H4 (cell line): ENCODE data around the gene UBAP1. TPM values are rescaled to one million over a fixed set of nuclear protein-coding genes. Genes with fewer than 3 reads are reported as not detected.
"Not testable (repeated sequence)": the region's sequence is repeated elsewhere in the genome, so short reads cannot be mapped to it uniquely, and the experiment has no call there.

Experiments used
- DNase-seq: peaks from one replicate; pipeline ENCODE4 v3.0.0-alpha.2; 2015; ENCODE audit warnings: low spot score
- total RNA-seq: library from RNA; depleted of rRNA; stranded (reverse); fragments of >200 nt; shearing (Covaris generic); gene quantifications from 2 replicates; pipeline ENCODE4 v1.2.3, GENCODE V29; 2014; rRNA removed

The UBAP1 gene
- 32.8 and 43.4 TPM in 2 replicates for total RNA-seq

- DNase-seq: peak; percentile 99
Observed at GRCh38 chr9:34178436-34179212, at the start of gene UBAP1. Gene UBAP1 (plus strand): TSS chr9:34179043. CDS start chr9:34220915, 41,872 bp downstream.

- no peak for DNase-seq
Observed at GRCh38 chr9:34131571-34131970, 47.3 kb upstream of the UBAP1 start.

- no peak for DNase-seq
Observed at GRCh38 chr9:34133436-34133949, 45.4 kb upstream of the UBAP1 start.

GRCh38 chr9:34134521-34134920, 44.3 kb upstream of the UBAP1 start:
- no peak for DNase-seq

DNA sequence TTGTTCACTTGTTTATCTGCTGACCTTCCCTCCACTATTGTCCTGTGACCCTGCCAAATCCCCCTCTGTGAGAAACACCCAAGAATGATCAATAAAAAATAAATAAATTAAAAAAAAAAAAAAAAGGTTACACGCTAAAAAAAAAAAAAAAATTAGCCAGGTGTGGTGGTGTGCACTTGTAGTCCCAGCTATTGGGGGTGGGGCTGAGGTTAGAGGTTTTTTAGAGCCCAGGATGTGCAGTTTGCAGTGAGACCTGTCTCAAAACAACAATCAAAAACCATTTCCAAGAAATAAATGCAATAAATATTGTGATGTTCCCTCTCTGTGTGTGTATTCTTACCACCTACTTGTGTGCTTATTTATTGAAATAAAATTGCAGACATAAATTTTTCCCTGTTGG, 40.2 kb upstream of the UBAP1 start:
- not testable (repeated sequence) for DNase-seq

DNA sequence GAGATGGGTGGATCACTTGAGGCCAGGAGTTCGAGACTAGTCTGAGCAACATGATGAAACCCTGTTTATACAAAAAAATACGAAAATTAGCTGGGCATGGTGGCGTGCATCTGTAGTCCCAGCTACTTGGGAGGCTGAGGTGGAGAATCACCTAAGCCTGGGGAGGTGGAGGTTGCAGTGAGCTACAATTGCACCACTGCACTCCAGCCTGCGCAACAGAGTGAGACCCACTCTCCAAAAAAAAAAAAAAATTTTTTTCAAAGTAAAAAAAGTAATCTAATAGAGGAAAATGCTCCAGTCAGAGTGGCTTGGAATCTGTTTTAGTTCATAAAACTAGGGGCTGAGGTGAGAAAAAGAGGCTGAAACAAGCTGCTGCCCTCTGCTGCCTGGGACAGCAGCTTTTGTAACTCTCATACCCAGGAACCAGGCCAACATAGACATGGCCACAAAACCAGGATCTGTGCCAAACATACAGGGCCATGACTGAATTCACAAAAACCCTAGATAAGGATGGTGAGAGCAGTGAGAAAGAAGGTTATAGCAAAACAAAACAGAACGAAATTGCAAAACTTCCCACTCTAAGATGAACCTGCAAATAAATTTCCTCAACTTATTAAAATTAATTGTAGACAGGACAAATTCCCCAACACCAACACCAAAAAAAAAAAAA, 39.2 kb upstream of the UBAP1 start:
- DNase-seq: peak; percentile 95

DNA sequence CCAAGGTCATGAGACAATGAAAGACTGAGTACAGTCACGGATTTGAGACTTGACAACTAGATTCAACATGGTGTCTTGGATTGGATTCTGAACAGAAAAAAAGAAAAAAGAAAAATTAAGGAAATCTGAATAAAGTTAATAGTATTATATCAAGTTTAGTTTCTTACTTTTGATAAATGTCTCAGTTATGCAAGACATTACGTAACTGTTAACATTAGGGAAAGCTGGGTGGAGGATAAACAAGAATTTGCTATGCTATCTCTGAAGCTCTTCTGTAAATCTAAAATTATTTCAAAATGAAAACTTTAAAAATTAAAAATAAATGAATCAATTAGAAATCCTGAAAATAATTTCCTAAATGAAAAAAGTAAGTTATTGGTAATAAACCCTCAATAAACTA, 38.0 kb upstream of the UBAP1 start:
- DNase-seq: no peak

- DNase-seq: no peak
Observed at GRCh38 chr9:34143116-34143515, 35.7 kb upstream of the UBAP1 start.

- DNase-seq: peak; percentile 36
Observed at GRCh38 chr9:34145165-34145564, 33.7 kb upstream of the UBAP1 start.

DNA sequence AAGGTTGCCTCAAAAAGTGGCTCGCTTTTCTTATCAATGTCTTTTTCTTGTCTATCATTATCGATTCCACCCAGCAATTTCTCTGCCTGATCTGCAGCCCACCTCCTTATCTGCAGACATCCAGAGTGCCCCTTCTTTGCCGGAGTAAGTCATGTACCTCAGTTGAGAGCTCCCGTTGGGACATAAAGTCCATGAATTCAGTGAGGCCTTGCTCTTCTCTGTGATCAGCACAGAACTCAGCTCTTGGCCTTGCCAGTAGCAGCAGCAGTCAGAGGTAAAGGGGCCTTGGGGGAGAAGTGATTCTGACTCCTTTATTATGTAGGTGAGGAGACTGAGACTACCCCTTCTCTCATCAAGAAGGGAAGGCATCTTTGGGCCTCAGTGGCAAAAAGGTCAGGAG, 27.4 kb upstream of the UBAP1 start:
- DNase-seq: no peak

GRCh38 chr9:34154057-34154456, 24.8 kb upstream of the UBAP1 start:
- no peak for DNase-seq

GRCh38 chr9:34157318-34157717, 21.5 kb upstream of the UBAP1 start:
- DNase-seq: no peak

- no peak for DNase-seq
Observed at GRCh38 chr9:34157898-34158297, 20.9 kb upstream of the UBAP1 start.

GRCh38 chr9:34158362-34158869, 20.4 kb upstream of the UBAP1 start:
- peak; percentile 99 for DNase-seq

DNA sequence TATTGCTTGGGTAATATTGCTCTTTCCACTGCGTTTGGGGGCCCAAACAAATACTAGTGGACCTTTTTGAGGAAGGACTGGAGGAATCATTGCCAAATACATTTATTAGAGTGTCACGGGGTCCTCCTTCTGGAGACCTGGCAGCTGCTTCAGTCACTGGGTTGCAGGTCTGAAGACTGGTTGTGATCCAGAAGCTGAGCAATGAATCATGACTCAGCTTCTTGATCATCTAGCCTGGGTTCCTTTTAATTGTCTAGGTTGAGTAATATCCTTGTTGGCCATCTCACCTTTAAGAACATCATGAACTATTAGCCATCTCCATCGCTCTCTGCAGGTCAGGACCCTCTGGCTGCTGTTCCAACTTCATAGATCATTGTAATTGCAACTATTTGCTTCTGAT, 15.4 kb upstream of the UBAP1 start:
- no peak for DNase-seq

DNA sequence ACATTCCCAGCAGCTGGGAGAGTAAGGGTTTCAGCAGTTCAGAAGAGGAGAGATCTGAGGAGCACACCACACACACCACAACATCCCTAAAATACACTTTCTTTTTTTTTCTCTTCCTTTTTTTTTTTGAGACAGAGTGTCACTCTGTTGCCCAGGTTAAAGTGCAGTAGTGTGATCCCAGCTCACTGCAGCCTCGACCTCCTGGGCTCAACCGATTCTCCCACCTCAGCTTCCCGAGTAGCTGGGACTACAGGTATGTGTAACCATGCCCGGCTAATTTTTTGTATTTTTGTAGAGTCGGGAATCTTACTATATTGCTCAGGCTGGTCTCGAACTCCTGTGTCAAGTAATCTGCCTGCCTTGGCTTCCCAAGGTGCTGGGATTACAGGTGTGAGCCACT, 9.7 kb upstream of the UBAP1 start:
- no peak for DNase-seq

- no peak for DNase-seq
Observed at GRCh38 chr9:34170237-34170991, 8.4 kb upstream of the UBAP1 start.

DNA sequence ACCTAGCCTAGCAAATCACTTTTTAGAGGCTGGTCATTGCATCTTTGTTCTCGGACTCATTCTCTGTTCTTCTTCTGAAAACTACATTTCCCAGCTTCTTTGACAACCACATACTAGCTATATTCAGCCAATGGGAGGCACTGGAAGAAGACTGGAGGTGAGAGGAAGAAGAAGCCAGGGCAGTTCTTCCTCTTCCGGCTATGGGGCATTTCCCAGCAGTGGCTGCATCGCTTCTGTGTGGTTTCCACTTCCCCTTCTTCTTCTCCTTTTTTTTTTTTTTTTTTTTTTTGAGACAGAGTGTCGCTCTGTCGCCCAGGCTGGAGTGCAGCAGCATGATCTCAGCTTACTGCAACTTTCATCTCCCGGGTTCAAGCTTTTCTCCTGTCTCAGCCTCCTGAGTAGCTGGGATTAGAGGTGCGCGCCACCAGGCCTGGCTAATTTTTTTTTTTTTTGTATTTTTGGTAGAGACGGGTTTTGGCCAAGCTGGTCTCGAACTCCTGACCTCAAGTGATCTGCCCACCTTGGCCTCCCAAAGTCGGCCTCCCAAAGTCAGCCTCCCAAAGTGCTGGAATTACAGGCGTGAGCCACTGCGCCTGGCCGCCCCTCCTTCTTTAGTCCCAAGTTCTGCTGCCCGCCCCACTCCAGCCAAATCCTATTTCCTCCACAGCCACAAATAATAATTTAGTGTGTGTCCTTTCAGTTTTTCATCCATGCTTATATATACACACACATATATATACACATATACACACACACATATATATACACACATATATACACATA, 6.9 kb upstream of the UBAP1 start:
- DNase-seq: no peak

GRCh38 chr9:34176089-34176488, 2.8 kb upstream of the UBAP1 start:
- no peak for DNase-seq

DNA sequence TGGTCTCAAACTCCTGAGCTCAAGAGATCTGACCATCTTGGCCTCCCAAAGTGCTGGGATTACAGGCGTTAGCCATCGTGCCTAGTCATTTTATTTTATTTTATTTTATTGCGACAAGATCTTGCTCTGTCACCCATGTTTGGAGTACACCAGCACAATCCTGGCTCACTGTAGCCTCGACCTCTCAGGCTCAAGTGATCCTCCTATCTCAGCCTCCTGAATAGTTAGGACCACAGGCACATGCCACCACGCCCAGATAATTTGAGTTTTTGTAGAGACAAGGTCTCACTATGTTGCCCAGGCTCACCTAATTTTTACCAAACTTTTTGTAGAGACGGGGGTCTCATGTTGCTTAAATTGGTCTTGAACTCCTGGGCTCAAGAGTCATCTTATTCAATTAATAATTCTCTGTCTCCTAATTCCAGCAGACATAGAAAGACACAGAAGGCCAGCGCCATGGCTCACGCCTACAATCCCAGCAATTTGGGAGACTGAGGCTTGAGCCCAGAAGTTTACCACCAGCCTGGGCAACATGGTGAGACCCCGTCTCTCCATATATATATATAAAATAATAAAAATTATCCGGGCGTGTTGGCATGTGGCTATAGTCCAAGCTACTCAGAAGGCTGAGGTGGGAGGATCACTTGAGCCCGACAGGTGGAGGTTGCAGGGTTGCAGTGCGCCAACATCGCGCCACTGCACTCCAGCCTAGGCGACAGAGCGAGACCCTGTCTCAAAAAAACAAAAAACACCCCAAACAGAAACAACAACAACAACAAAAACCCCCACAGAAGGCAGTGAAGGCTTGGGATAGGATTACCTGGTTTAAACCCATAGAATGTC, 1.0 kb upstream of the UBAP1 start:
- no peak for DNase-seq
